ENCODE measurements around the gene MACROD2. TPM values are rescaled to one million over a fixed set of nuclear protein-coding genes. Genes with fewer than 3 reads are reported as not detected.
A peak's percentile ranks its signal among the peaks of the same experiment; 100 is the strongest.

Gene MACROD2
- total RNA-seq, 1 donor from 2014 or later = 2.4 TPM

DNA sequence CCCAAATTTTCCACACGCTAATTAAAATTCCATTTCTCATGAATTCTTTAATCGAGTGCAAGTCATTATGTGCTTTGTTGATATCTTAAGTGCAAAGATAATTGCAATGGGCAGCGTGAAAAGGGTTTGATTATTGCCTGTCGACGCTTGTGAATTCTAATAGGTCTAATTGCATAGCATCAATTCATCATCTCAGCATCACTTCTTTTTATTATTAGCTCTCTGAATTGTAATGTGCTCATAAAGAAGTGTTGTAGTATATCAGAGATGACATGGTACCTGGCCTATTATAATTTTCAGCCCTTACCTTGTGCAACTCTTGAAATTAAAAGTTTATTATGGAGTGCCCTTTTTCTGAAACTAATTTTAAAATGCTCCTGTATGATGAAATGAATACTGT lies 1208.9 kb downstream of the MACROD2 start:
- no peak overlapping the region for H3K27ac ChIP-seq (ENCODE audit: low read depth, low read length)
- H2AFZ ChIP-seq (ENCODE audit: low read depth, low read length) = no peak overlapping the region
- no peak overlapping the region for H3K4me3 Mint-ChIP-seq (ENCODE audit: unreplicated experiment)
- no peaks in the 10 kb centered on the region for H4K20me1 ChIP-seq (ENCODE audit: insufficient read depth, low read length)
- H3K79me2 ChIP-seq (ENCODE audit: insufficient read depth, low read length) = no peaks in the 10 kb centered on the region
- no peaks in the 10 kb centered on the region for H3K36me3 Mint-ChIP-seq (ENCODE audit: low read depth, unreplicated experiment)
- no peak overlapping the region for H3K27ac Mint-ChIP-seq (ENCODE audit: unreplicated experiment)
- peaks cover 9% of the 10 kb centered on the region for H3K9me3 Mint-ChIP-seq (ENCODE audit: unreplicated experiment)
- DNase-seq (ENCODE audit: low read depth) (no peak), FAIRE-seq (no peak)
- no peak overlapping the region for H3K9ac ChIP-seq (ENCODE audit: low read length)
- H3K4me1 ChIP-seq (ENCODE audit: insufficient read depth, low read length) = no peaks in the 10 kb centered on the region
- TF ChIP-seq, protein P1, sequence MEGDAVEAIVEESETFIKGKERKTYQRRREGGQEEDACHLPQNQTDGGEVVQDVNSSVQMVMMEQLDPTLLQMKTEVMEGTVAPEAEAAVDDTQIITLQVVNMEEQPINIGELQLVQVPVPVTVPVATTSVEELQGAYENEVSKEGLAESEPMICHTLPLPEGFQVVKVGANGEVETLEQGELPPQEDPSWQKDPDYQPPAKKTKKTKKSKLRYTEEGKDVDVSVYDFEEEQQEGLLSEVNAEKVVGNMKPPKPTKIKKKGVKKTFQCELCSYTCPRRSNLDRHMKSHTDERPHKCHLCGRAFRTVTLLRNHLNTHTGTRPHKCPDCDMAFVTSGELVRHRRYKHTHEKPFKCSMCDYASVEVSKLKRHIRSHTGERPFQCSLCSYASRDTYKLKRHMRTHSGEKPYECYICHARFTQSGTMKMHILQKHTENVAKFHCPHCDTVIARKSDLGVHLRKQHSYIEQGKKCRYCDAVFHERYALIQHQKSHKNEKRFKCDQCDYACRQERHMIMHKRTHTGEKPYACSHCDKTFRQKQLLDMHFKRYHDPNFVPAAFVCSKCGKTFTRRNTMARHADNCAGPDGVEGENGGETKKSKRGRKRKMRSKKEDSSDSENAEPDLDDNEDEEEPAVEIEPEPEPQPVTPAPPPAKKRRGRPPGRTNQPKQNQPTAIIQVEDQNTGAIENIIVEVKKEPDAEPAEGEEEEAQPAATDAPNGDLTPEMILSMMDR (IDR thresholded peaks at IDR 0.05; ENCODE audit: insufficient read depth, low read depth, low read length) = no peak
- no peak for TF ChIP-seq EZH2 (IDR thresholded peaks at IDR 0.05; ENCODE audit: insufficient read depth, low read length)
- no peaks in the 10 kb centered on the region for H3K36me3 ChIP-seq (ENCODE audit: insufficient read depth, low read length)
- no peak overlapping the region for H3K4me2 ChIP-seq (ENCODE audit: low read length)
- no peaks in the 10 kb centered on the region for H3K9me3 ChIP-seq (ENCODE audit: insufficient read depth, low read depth, low read length)
- no peaks in the 10 kb centered on the region for H3K27me3 ChIP-seq (ENCODE audit: insufficient read depth, low read length)
- no peak overlapping the region for H3K4me3 ChIP-seq (ENCODE audit: insufficient read depth, low read depth, low read length)
- H3K27me3 Mint-ChIP-seq (ENCODE audit: low read depth, unreplicated experiment) = no peaks in the 10 kb centered on the region
- peaks cover 11% of the 10 kb centered on the region for H3K4me1 Mint-ChIP-seq (ENCODE audit: low read depth, unreplicated experiment)

DNA sequence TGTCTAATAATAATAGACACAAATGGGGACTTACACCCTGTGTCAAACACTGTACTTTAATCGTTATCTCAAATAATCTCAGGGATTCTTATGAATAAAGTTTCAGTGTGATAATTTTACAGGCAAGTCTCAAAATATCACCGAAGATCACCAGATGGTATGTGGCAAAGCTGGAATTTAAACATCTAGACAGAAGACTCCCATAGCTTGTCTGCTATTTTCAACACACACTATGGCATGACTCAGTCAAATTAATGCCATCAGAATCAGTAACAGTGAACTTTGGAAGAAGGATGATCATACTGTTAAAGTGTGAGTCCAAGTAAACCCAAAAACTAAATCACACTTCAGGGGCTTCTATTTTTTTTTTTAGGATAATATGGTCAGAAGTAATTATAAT lies 1209.7 kb downstream of the MACROD2 start:
- Histone ChIP-seq H3K4me1 (ENCODE audit: insufficient read depth, low read length) (no peaks in the 10 kb centered on the region), H3K4me2 (ENCODE audit: low read length) (no peak overlapping the region), H3K4me3 (ENCODE audit: insufficient read depth, low read depth, low read length) (no peak overlapping the region), H3K9ac (ENCODE audit: low read length) (no peak overlapping the region), H3K79me2 (ENCODE audit: insufficient read depth, low read length) (no peaks in the 10 kb centered on the region), H3K27me3 (ENCODE audit: insufficient read depth, low read length) (no peaks in the 10 kb centered on the region), H3K36me3 (ENCODE audit: insufficient read depth, low read length) (no peaks in the 10 kb centered on the region), H4K20me1 (ENCODE audit: insufficient read depth, low read length) (no peaks in the 10 kb centered on the region), H3K9me3 (ENCODE audit: insufficient read depth, low read depth, low read length) (no peaks in the 10 kb centered on the region), H2AFZ (ENCODE audit: low read depth, low read length) (no peak overlapping the region), H3K27ac (ENCODE audit: low read depth, low read length) (no peak overlapping the region)
- DNase-seq (ENCODE audit: low read depth) (no peak), FAIRE-seq (no peak)
- Mint-ChIP-seq H3K9me3 (ENCODE audit: unreplicated experiment) (peaks cover 9% of the 10 kb centered on the region), H3K36me3 (ENCODE audit: low read depth, unreplicated experiment) (no peaks in the 10 kb centered on the region), H3K4me1 (ENCODE audit: low read depth, unreplicated experiment) (peaks cover 10% of the 10 kb centered on the region), H3K27ac (ENCODE audit: unreplicated experiment) (peak overlapping the region; percentile 71), H3K27me3 (ENCODE audit: low read depth, unreplicated experiment) (no peaks in the 10 kb centered on the region), H3K4me3 (ENCODE audit: unreplicated experiment) (no peak overlapping the region)
- TF ChIP-seq EZH2 (IDR thresholded peaks at IDR 0.05; ENCODE audit: insufficient read depth, low read length) = no peak
- TF ChIP-seq, protein P1 (IDR thresholded peaks at IDR 0.05; ENCODE audit: insufficient read depth, low read depth, low read length) = no peak

DNA sequence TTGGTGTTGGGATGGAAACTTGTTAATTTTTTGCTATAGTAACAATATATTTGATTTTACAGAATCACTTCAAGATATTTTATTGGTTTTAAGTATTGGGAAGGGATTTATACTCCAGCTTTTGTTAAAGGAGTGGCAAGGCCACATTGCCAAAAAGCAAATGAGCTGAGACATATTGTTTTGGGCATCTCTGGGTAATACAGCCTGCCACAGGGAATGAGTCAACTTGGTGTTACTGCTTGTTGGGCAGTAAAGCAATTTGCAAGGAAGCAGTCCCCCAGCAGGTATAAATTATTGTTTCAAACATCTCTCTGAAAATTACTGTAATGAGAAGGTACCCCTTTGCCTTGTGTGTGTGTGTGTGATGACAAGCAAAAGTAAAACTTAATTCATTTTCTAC lies 1210.4 kb downstream of the MACROD2 start:
- Mint-ChIP-seq H3K36me3 (ENCODE audit: low read depth, unreplicated experiment) (no peaks in the 10 kb centered on the region), H3K4me1 (ENCODE audit: low read depth, unreplicated experiment) (peaks cover 8% of the 10 kb centered on the region), H3K27me3 (ENCODE audit: low read depth, unreplicated experiment) (no peaks in the 10 kb centered on the region), H3K27ac (ENCODE audit: unreplicated experiment) (no peak overlapping the region), H3K4me3 (ENCODE audit: unreplicated experiment) (no peak overlapping the region), H3K9me3 (ENCODE audit: unreplicated experiment) (peaks cover 9% of the 10 kb centered on the region)
- Histone ChIP-seq H3K36me3 (ENCODE audit: insufficient read depth, low read length) (no peaks in the 10 kb centered on the region), H3K9me3 (ENCODE audit: insufficient read depth, low read depth, low read length) (no peaks in the 10 kb centered on the region), H2AFZ (ENCODE audit: low read depth, low read length) (no peak overlapping the region), H3K9ac (ENCODE audit: low read length) (no peak overlapping the region), H3K4me2 (ENCODE audit: low read length) (no peak overlapping the region), H3K79me2 (ENCODE audit: insufficient read depth, low read length) (no peaks in the 10 kb centered on the region), H3K27me3 (ENCODE audit: insufficient read depth, low read length) (no peaks in the 10 kb centered on the region), H3K4me1 (ENCODE audit: insufficient read depth, low read length) (no peaks in the 10 kb centered on the region), H4K20me1 (ENCODE audit: insufficient read depth, low read length) (no peaks in the 10 kb centered on the region), H3K4me3 (ENCODE audit: insufficient read depth, low read depth, low read length) (no peak overlapping the region), H3K27ac (ENCODE audit: low read depth, low read length) (no peak overlapping the region)
- TF ChIP-seq EZH2 (IDR thresholded peaks at IDR 0.05; ENCODE audit: insufficient read depth, low read length) = no peak
- TF ChIP-seq, protein P1 (IDR thresholded peaks at IDR 0.05; ENCODE audit: insufficient read depth, low read depth, low read length) = no peak
- FAIRE-seq (no peak), DNase-seq (ENCODE audit: low read depth) (no peak)
